SK-N-SH treated with all-trans-retinoic acid at 6 μM for 48 hours (cell line): Measurements from ENCODE around the gene RPL32.

Experiments used
- ATAC-seq: fragments of 200-7000 bp; cut with Tn5 transposase; 3 replicates; pipeline ENCODE4 v1.9.1; 2020; ENCODE audit warnings: mild to moderate bottlenecking, moderate library complexity
- ARNTL ChIP-seq: fragments of 450-650 bp; formaldehyde crosslinking; IDR thresholded peaks from 2 replicates; pipeline ENCODE4 v1.5.0; 2020; ENCODE audit warnings: low read depth, mild to moderate bottlenecking, moderate library complexity, borderline replicate concordance
- BACH2 ChIP-seq: fragments of 250-450 bp; sonication (Bioruptor Pico); IDR thresholded peaks from 2 replicates; pipeline ENCODE4 v1.9.0; 2021; ENCODE audit warnings: mild to moderate bottlenecking, borderline replicate concordance
- CSDC2 ChIP-seq: fragments of 250-450 bp; sonication (Bioruptor Pico); IDR thresholded peaks from 2 replicates; pipeline ENCODE4 v1.5.0; 2020; ENCODE audit warnings: mild to moderate bottlenecking, moderate library complexity
- ESRRG ChIP-seq: fragments of 250-450 bp; sonication (Bioruptor Pico); IDR thresholded peaks from 2 replicates; pipeline ENCODE4 v1.6.1; 2021; ENCODE audit warnings: mild to moderate bottlenecking
- GLIS3 ChIP-seq: fragments of 250-450 bp; sonication (Bioruptor Pico); IDR thresholded peaks from 2 replicates; pipeline ENCODE4 v1.5.0; 2020; ENCODE audit warnings: mild to moderate bottlenecking, moderate library complexity
- ISL1 ChIP-seq: fragments of 250-450 bp; sonication (Bioruptor Pico); IDR thresholded peaks from 2 replicates; pipeline ENCODE4 v2.1.2; 2022; ENCODE audit warnings: mild to moderate bottlenecking, moderate library complexity
- OSR1 ChIP-seq: fragments of 250-450 bp; sonication (Bioruptor Pico); IDR thresholded peaks from 2 replicates; pipeline ENCODE4 v1.8.0; 2022; ENCODE audit warnings: moderate library complexity, mild to moderate bottlenecking, inconsistent platforms
- PPARA ChIP-seq: fragments of 250-450 bp; sonication (Bioruptor Pico); IDR thresholded peaks from 2 replicates; pipeline ENCODE4 v1.5.0; 2020; ENCODE audit warnings: mild to moderate bottlenecking, borderline replicate concordance
- RARB ChIP-seq: fragments of 250-450 bp; sonication (Bioruptor Pico); IDR thresholded peaks from 2 replicates; pipeline ENCODE4 v1.8.0; 2021; ENCODE audit warnings: mild to moderate bottlenecking, moderate library complexity
- SNAI2 ChIP-seq: fragments of 250-450 bp; sonication (Bioruptor Pico); IDR thresholded peaks from 2 replicates; pipeline ENCODE4 v1.5.0; 2020; ENCODE audit warnings: mild to moderate bottlenecking, moderate library complexity
- TCF4 ChIP-seq: fragments of 250-450 bp; sonication (Bioruptor Pico); IDR thresholded peaks from 2 replicates; pipeline ENCODE4 v1.8.0; 2021; ENCODE audit warnings: mild to moderate bottlenecking, moderate library complexity, borderline replicate concordance
- ZC3H10 ChIP-seq: fragments of 250-450 bp; sonication (Bioruptor Pico); IDR thresholded peaks from 2 replicates; pipeline ENCODE4 v1.5.1; 2021; ENCODE audit warnings: mild to moderate bottlenecking, moderate library complexity
- ZFP3 ChIP-seq: fragments of 250-450 bp; sonication (Bioruptor Pico); IDR thresholded peaks from 2 replicates; pipeline ENCODE4 v1.5.0; 2020; ENCODE audit warnings: mild to moderate bottlenecking, moderate library complexity
- ZFP30 ChIP-seq: fragments of 450-650 bp; formaldehyde crosslinking; IDR thresholded peaks from 2 replicates; pipeline ENCODE4 v1.5.0; 2022; ENCODE audit warnings: mild to moderate bottlenecking, moderate library complexity
- ZNF565 ChIP-seq: fragments of 450-650 bp; formaldehyde crosslinking; conservative IDR thresholded peaks from 2 replicates; pipeline ENCODE4 v1.5.0; 2020; ENCODE audit warnings: low read depth, mild to moderate bottlenecking, moderate library complexity
- ZNF70 ChIP-seq: fragments of 450-650 bp; formaldehyde crosslinking; IDR thresholded peaks from 2 replicates; pipeline ENCODE4 v1.5.0; 2020; ENCODE audit warnings: mild to moderate bottlenecking, moderate library complexity
- TF ChIP-seq, protein P1 (sequence below): fragments of 250-450 bp; sonication (Bioruptor Pico); IDR thresholded peaks from 2 replicates; pipeline ENCODE4 v1.8.0; 2020; ENCODE audit warnings: mild to moderate bottlenecking, moderate library complexity, borderline replicate concordance
- TF ChIP-seq, protein P2 (sequence below): fragments of 250-450 bp; sonication (Bioruptor Pico); IDR thresholded peaks from 2 replicates; pipeline ENCODE4 v1.8.0; 2021; ENCODE audit warnings: low read depth, mild to moderate bottlenecking, moderate library complexity, borderline replicate concordance
- TF ChIP-seq, protein P3 (sequence below): fragments of 250-450 bp; sonication (Bioruptor Pico); IDR thresholded peaks from 2 replicates; pipeline ENCODE4 v1.5.0; 2020; ENCODE audit warnings: mild to moderate bottlenecking, moderate library complexity
- TF ChIP-seq, protein P4 (sequence below): fragments of 250-450 bp; sonication (Bioruptor Pico); IDR thresholded peaks from 2 replicates; pipeline ENCODE4 v1.5.1; 2021; ENCODE audit warnings: mild to moderate bottlenecking, moderate library complexity

The RPL32 gene

DNA sequence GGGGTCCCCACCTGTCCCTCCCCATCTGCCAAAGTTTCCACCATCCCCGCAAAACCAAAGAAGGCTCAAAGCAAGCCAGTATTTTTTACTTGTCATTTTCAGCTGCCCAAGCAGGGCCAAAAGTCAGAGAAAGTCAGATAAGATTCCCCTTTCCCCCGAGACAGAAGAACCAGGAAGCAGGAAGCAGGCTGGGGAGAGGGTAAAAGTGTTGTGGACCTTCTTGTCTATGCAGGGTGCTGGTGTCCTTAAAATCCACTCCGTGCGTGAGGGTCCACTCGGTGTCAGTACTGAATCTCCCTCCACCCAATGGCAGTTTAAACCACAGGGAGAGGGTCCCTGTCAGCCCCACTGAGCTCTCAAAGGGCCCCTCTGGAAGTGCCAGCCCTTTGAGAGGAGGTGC, 20.2 kb upstream of the RPL32 start:
- no peak for ATAC-seq

DNA sequence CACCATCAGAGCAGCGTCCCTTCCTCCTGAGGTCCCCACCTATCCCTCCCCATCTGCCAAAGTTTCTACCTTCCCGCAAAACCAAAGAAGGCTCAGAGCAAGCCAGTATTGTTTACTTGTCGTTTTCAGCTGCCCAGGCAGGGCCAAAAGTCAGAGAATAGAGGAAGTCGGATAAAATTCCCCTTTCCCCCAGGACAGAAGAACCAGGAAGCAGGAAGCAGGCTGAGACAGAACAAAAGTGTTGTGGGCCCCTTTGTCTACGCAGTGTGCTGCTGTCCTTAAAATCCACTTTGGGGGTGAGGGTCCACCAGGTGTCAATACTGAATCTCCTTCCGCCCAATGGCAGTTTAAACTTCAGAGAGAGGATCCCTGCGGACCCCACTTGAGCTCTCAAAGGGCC, 18.5 kb upstream of the RPL32 start:
- ATAC-seq, result no peak
- no peak for TF ChIP-seq OSR1 (CRISPR knock-in tag)
- TF ChIP-seq BACH2 (CRISPR knock-in tag), result no peak
- no peak for TF ChIP-seq SNAI2 (CRISPR knock-in tag)
- TF ChIP-seq, protein P1, sequence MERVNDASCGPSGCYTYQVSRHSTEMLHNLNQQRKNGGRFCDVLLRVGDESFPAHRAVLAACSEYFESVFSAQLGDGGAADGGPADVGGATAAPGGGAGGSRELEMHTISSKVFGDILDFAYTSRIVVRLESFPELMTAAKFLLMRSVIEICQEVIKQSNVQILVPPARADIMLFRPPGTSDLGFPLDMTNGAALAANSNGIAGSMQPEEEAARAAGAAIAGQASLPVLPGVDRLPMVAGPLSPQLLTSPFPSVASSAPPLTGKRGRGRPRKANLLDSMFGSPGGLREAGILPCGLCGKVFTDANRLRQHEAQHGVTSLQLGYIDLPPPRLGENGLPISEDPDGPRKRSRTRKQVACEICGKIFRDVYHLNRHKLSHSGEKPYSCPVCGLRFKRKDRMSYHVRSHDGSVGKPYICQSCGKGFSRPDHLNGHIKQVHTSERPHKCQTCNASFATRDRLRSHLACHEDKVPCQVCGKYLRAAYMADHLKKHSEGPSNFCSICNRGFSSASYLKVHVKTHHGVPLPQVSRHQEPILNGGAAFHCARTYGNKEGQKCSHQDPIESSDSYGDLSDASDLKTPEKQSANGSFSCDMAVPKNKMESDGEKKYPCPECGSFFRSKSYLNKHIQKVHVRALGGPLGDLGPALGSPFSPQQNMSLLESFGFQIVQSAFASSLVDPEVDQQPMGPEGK (CRISPR knock-in tag), result no peak
- TF ChIP-seq, protein P2, sequence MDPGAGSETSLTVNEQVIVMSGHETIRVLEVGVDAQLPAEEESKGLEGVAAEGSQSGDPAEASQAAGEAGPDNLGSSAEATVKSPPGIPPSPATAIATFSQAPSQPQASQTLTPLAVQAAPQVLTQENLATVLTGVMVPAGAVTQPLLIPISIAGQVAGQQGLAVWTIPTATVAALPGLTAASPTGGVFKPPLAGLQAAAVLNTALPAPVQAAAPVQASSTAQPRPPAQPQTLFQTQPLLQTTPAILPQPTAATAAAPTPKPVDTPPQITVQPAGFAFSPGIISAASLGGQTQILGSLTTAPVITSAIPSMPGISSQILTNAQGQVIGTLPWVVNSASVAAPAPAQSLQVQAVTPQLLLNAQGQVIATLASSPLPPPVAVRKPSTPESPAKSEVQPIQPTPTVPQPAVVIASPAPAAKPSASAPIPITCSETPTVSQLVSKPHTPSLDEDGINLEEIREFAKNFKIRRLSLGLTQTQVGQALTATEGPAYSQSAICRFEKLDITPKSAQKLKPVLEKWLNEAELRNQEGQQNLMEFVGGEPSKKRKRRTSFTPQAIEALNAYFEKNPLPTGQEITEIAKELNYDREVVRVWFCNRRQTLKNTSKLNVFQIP (CRISPR knock-in tag), result no peak
- TF ChIP-seq RARB, result no peak
- no peak for TF ChIP-seq CSDC2 (CRISPR knock-in tag)

More for the DNA sequence above, 20.2 kb upstream of the RPL32 start:
- TF ChIP-seq BACH2 (CRISPR knock-in tag) (no peak), OSR1 (CRISPR knock-in tag) (no peak), ZNF70 (no peak), GLIS3 (CRISPR knock-in tag) (no peak), ZFP30 (CRISPR knock-in tag) (no peak)
- TF ChIP-seq, protein P3, sequence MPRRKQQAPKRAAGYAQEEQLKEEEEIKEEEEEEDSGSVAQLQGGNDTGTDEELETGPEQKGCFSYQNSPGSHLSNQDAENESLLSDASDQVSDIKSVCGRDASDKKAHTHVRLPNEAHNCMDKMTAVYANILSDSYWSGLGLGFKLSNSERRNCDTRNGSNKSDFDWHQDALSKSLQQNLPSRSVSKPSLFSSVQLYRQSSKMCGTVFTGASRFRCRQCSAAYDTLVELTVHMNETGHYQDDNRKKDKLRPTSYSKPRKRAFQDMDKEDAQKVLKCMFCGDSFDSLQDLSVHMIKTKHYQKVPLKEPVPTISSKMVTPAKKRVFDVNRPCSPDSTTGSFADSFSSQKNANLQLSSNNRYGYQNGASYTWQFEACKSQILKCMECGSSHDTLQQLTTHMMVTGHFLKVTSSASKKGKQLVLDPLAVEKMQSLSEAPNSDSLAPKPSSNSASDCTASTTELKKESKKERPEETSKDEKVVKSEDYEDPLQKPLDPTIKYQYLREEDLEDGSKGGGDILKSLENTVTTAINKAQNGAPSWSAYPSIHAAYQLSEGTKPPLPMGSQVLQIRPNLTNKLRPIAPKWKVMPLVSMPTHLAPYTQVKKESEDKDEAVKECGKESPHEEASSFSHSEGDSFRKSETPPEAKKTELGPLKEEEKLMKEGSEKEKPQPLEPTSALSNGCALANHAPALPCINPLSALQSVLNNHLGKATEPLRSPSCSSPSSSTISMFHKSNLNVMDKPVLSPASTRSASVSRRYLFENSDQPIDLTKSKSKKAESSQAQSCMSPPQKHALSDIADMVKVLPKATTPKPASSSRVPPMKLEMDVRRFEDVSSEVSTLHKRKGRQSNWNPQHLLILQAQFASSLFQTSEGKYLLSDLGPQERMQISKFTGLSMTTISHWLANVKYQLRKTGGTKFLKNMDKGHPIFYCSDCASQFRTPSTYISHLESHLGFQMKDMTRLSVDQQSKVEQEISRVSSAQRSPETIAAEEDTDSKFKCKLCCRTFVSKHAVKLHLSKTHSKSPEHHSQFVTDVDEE (CRISPR knock-in tag), result no peak
- TF ChIP-seq, protein P1 (CRISPR knock-in tag), result no peak

DNA sequence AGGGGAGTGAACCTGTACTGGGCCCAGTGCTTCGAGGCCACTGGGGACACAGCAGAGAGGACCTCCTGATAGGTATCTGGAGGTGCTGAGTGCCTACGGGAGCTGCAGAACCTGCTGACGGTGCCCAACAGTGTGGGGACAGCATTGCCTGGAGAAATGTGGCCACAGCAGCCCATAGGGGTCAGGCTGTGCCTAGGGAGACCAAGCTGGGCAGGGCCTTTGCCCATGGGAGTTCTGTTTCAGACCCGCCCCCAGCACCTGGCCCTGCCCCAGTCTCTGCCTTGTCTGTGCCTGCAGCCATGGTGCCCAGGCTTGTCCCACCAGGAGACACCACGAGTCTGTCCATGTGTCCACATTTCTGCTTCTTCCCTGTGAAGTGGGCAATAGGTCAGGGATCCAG, 15.3 kb upstream of the RPL32 start:
- ATAC-seq, result no peak
- TF ChIP-seq GLIS3 (CRISPR knock-in tag) (no peak), SNAI2 (CRISPR knock-in tag) (no peak)
- TF ChIP-seq, protein P3 (CRISPR knock-in tag), result no peak

DNA sequence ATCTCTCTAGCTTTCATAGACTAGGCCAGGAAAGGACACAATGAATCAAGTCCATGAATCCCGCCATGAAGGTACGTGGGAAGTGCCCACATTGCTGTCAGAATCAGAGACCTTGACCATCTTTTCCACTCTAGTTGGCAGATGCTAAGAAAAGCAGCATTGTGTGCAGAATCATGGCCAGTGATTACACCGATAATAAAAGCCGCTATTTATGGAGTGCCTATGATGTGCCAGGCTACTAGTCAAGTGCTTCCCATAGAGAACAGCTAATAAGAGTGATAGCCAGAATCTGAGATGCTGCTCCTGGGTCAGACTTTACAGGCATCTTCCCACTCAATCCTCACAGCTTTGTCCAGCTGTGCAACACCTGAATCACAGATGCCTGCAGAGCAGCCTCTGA, 13.2 kb upstream of the RPL32 start:
- no peak for ATAC-seq
- TF ChIP-seq OSR1 (CRISPR knock-in tag), result no peak
- no peak for TF ChIP-seq ISL1 (CRISPR knock-in tag)
- TF ChIP-seq ARNTL, result no peak
- TF ChIP-seq BACH2 (CRISPR knock-in tag), result no peak
- TF ChIP-seq SNAI2 (CRISPR knock-in tag), result no peak
- no peak for TF ChIP-seq ESRRG (CRISPR knock-in tag)
- no peak for TF ChIP-seq PPARA
- TF ChIP-seq ZNF565 (CRISPR knock-in tag), result no peak
- TF ChIP-seq ZC3H10, result no peak
- TF ChIP-seq, protein P4, sequence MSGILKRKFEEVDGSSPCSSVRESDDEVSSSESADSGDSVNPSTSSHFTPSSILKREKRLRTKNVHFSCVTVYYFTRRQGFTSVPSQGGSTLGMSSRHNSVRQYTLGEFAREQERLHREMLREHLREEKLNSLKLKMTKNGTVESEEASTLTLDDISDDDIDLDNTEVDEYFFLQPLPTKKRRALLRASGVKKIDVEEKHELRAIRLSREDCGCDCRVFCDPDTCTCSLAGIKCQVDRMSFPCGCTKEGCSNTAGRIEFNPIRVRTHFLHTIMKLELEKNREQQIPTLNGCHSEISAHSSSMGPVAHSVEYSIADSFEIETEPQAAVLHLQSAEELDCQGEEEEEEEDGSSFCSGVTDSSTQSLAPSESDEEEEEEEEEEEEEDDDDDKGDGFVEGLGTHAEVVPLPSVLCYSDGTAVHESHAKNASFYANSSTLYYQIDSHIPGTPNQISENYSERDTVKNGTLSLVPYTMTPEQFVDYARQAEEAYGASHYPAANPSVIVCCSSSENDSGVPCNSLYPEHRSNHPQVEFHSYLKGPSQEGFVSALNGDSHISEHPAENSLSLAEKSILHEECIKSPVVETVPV, result no peak
- no peak for TF ChIP-seq TCF4 (CRISPR knock-in tag)
- TF ChIP-seq, protein P3 (CRISPR knock-in tag), result no peak
- TF ChIP-seq ZNF70, result no peak
- TF ChIP-seq CSDC2 (CRISPR knock-in tag), result no peak
- TF ChIP-seq ZFP3 (CRISPR knock-in tag), result no peak
